ENCODE data around the gene PIAS4. TPM values are rescaled to one million over a fixed set of nuclear protein-coding genes. Genes with fewer than 3 reads are reported as not detected.
A peak's percentile ranks its signal among the peaks of the same experiment; 100 is the strongest.

Gene PIAS4
- total and polyA plus RNA-seq, 5 donors from 2014 or later: 4.1 to 25.4 (median 4.6) TPM

DNA sequence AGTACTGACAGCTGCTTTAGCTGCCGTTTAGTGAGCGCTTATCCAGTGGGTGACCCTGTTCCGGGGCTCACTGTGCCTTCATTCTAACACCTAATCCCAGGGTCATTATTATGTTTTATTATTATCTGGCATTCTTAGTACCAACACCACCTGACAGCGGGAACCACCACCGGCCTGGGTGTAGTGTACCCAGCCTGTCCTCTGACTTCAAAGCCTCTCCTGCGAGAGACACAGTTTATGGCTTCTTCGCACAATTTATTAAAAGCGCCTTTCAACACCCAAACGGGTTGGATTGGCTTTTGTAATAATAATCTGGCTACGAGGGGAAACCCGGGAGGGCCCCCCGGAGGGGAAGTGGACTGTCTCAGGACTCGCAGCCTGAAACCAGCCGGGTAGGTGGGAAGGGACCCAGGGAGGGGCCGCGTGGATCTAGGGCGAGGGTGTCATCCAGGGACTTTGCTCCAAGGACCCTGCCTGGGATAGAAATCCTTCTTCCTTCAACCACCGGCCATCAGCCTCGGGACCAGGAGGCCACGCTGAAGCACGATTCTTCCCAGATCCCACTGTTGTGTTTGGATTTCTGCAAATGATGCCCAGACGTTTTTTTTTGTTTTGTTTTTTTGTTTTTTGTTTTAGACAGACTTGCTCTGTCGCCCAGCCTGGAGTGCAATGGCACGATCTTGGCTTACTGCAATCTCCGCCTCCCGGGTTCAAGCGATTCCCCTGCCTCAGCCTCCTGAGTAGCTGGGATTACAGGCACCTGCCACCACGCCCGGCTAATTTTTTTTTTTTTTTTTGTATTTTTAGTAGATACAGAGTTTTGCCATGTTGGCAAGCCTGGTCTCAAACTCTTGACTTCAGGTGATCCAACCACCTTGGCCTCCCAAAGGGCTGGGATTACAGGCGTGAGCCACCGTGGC lies 60.8 kb downstream of the PIAS4 start:
- H3K36me3 ChIP-seq (ENCODE audit: control insufficient read depth, insufficient read depth, low read length): peaks cover 4% of the 10 kb centered on the region
- DNase-seq (peak in 2 of 3 donors; percentile 31 to 44), ATAC-seq (ENCODE audit: low read depth in 2 of 2) (no peak)
- H3K27ac Mint-ChIP-seq: peak overlapping the region; percentile 94 to 96 (median 95)
- H3K4me3 ChIP-seq (ENCODE audit: low read depth, low read length): peak overlapping the region; percentile 62
- no peaks in the 10 kb centered on the region for H3K36me3 Mint-ChIP-seq
- H3K4me1 Mint-ChIP-seq: peaks cover 11 to 32% (median 13%) of the 10 kb centered on the region in 4 donors
- peaks cover 0 to 3% (median 0%) of the 10 kb centered on the region in 7 donors for H3K9me3 Mint-ChIP-seq
- H3K4me1 ChIP-seq (ENCODE audit: control insufficient read depth, insufficient read depth, low read length, poor library complexity, severe bottlenecking): peaks cover 44% of the 10 kb centered on the region
- H3K27me3 ChIP-seq (ENCODE audit: control insufficient read depth, insufficient read depth, low read length): no peaks in the 10 kb centered on the region
- peak overlapping the region; percentile 90 for H3K27ac ChIP-seq (ENCODE audit: insufficient read depth, low read length, poor library complexity, severe bottlenecking)
- no peaks in the 10 kb centered on the region for H3K9me3 ChIP-seq (ENCODE audit: control insufficient read depth in 2 of 2, low read length in 2 of 2)
- H3K27me3 Mint-ChIP-seq: no peaks in the 10 kb centered on the region
- peak overlapping the region; percentile 82 to 100 (median 90) for H3K4me3 Mint-ChIP-seq

GRCh38 chr19:4069331-4069959 lies 61.9 kb downstream of the PIAS4 start:
- Mint-ChIP-seq H3K9me3 (peaks cover 0 to 3% (median 0%) of the 10 kb centered on the region in 7 donors), H3K27me3 (no peaks in the 10 kb centered on the region), H3K27ac (peak overlapping the region; percentile 86 to 95 (median 94)), H3K4me1 (peaks cover 11 to 28% (median 12%) of the 10 kb centered on the region in 4 donors), H3K4me3 (peak overlapping the region; percentile 82 to 100 (median 90)), H3K36me3 (no peaks in the 10 kb centered on the region)
- no peaks in the 10 kb centered on the region for H3K36me3 ChIP-seq (ENCODE audit: control insufficient read depth, insufficient read depth, low read length)
- H3K4me3 ChIP-seq (ENCODE audit: low read depth, low read length): peak overlapping the region; percentile 65
- H3K9me3 ChIP-seq (ENCODE audit: control insufficient read depth in 2 of 2, low read length in 2 of 2): no peaks in the 10 kb centered on the region
- DNase-seq: peak; percentile 44 to 91 (median 53)
- peak overlapping the region; percentile 90 for H3K27ac ChIP-seq (ENCODE audit: insufficient read depth, low read length, poor library complexity, severe bottlenecking)
- no peak for ATAC-seq (ENCODE audit: low read depth in 2 of 2)
- H3K4me1 ChIP-seq (ENCODE audit: control insufficient read depth, insufficient read depth, low read length, poor library complexity, severe bottlenecking): peaks cover 32% of the 10 kb centered on the region
- H3K27me3 ChIP-seq (ENCODE audit: control insufficient read depth, insufficient read depth, low read length): no peaks in the 10 kb centered on the region

DNA sequence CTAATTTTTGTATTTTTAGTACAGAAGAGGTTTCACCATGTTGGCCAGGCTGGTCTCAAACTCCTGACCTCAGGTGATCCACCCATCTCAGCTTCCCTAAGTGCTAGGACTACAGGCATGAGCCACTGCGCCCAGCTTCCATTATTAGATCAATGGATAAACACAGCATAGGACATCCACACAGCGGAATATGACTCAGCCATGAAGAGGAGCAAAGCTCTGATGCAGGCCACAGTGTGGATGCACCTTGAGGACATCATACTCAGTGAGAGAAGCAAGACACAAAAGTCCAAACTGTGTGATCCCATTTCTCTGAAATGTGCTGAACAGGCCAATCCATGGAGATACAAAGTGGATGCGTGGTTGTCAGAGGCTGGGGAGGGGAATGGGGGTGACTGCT lies 64.1 kb downstream of the PIAS4 start:
- no peak overlapping the region for H3K4me3 Mint-ChIP-seq
- Histone ChIP-seq H3K4me3 (ENCODE audit: low read depth, low read length) (no peak overlapping the region), H3K4me1 (ENCODE audit: control insufficient read depth, insufficient read depth, low read length, poor library complexity, severe bottlenecking) (peaks cover 28% of the 10 kb centered on the region), H3K36me3 (ENCODE audit: control insufficient read depth, insufficient read depth, low read length) (no peaks in the 10 kb centered on the region), H3K9me3 (ENCODE audit: control insufficient read depth in 2 of 2, low read length in 2 of 2) (no peaks in the 10 kb centered on the region), H3K27ac (ENCODE audit: insufficient read depth, low read length, poor library complexity, severe bottlenecking) (no peak overlapping the region), H3K27me3 (ENCODE audit: control insufficient read depth, insufficient read depth, low read length) (no peaks in the 10 kb centered on the region)
- H3K4me1 Mint-ChIP-seq: peaks cover 11 to 35% (median 14%) of the 10 kb centered on the region in 4 donors
- ATAC-seq (ENCODE audit: low read depth in 2 of 2) (no peak), DNase-seq (no peak)
- no peaks in the 10 kb centered on the region for H3K36me3 Mint-ChIP-seq
- H3K9me3 Mint-ChIP-seq: peaks cover 0 to 3% (median 0%) of the 10 kb centered on the region in 7 donors
- H3K27me3 Mint-ChIP-seq: no peaks in the 10 kb centered on the region
- H3K27ac Mint-ChIP-seq: no peak overlapping the region

DNA sequence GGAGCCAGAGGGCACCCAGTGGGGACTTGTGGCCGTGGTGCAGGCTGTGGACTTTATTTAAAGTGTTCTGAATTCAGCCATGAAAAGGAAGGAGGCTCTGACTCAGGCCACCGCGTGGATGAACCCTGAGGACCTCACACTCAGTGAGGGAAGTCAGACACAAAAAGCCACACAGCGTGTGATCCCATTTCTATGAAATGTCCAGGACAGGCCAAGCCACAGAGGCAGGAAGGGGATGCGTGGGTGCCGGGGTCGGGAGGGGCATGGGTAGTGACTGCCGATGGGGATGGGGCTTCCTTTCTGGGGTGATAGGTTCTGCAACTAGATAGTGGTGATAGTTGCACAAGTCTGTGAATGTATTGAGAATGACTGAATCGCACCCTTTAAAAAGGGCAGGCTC lies 67.8 kb downstream of the PIAS4 start:
- peak overlapping the region; percentile 52 to 70 (median 60) for H3K4me3 Mint-ChIP-seq
- no peak for DNase-seq

DNA sequence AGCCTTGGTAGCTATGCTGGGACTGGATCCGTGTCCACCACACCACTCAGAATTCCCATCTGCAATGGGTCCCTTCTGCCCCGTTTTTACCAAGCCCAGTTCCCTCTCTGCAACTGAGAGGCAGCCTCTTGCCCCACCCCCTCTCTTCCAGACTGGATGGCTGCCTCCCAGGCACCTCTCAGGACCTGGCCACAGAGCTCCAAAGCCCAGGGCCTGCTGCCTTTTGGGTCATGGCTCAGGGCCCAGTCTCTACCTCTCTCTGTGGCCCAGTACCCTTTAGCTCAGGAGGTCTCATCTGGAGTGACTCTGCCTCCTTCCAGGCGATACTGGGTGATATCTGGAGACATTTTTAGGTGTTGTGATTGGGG lies 69.5 kb downstream of the PIAS4 start:
- H3K4me3 ChIP-seq (ENCODE audit: low read depth, low read length): no peak overlapping the region
- H3K4me1 ChIP-seq (ENCODE audit: control insufficient read depth, insufficient read depth, low read length, poor library complexity, severe bottlenecking): peaks cover 19% of the 10 kb centered on the region
- peak overlapping the region in 3 of 4 donors; percentile 56 to 91 (median 88) for H3K4me3 Mint-ChIP-seq
- H3K36me3 ChIP-seq (ENCODE audit: control insufficient read depth, insufficient read depth, low read length): no peaks in the 10 kb centered on the region
- DNase-seq (no peak), ATAC-seq (ENCODE audit: low read depth in 2 of 2) (no peak)
- no peaks in the 10 kb centered on the region for H3K9me3 ChIP-seq (ENCODE audit: control insufficient read depth in 2 of 2, low read length in 2 of 2)
- no peaks in the 10 kb centered on the region for H3K27me3 ChIP-seq (ENCODE audit: control insufficient read depth, insufficient read depth, low read length)
- H3K27ac ChIP-seq (ENCODE audit: insufficient read depth, low read length, poor library complexity, severe bottlenecking): no peak overlapping the region
- peak overlapping the region; percentile 23 to 83 (median 74) for H3K27ac Mint-ChIP-seq
- peaks cover 0 to 1% (median 0%) of the 10 kb centered on the region in 7 donors for H3K9me3 Mint-ChIP-seq
- H3K27me3 Mint-ChIP-seq: no peaks in the 10 kb centered on the region
- H3K4me1 Mint-ChIP-seq: peaks cover 0 to 30% (median 2%) of the 10 kb centered on the region in 4 donors
- H3K36me3 Mint-ChIP-seq: no peaks in the 10 kb centered on the region

More for the DNA sequence above, 67.8 kb downstream of the PIAS4 start:
- no peak for ATAC-seq (ENCODE audit: low read depth in 2 of 2)
- no peaks in the 10 kb centered on the region for H3K27me3 Mint-ChIP-seq
- no peaks in the 10 kb centered on the region for H3K9me3 ChIP-seq (ENCODE audit: control insufficient read depth in 2 of 2, low read length in 2 of 2)
- peaks cover 0 to 1% (median 0%) of the 10 kb centered on the region in 7 donors for H3K9me3 Mint-ChIP-seq
- H3K36me3 Mint-ChIP-seq: no peaks in the 10 kb centered on the region
- H3K36me3 ChIP-seq (ENCODE audit: control insufficient read depth, insufficient read depth, low read length): no peaks in the 10 kb centered on the region
- H3K27ac Mint-ChIP-seq: peak overlapping the region in 2 of 3 donors; percentile 69 to 91
- peaks cover 19% of the 10 kb centered on the region for H3K4me1 ChIP-seq (ENCODE audit: control insufficient read depth, insufficient read depth, low read length, poor library complexity, severe bottlenecking)
- peaks cover 0 to 32% (median 2%) of the 10 kb centered on the region in 4 donors for H3K4me1 Mint-ChIP-seq
- H3K27ac ChIP-seq (ENCODE audit: insufficient read depth, low read length, poor library complexity, severe bottlenecking): no peak overlapping the region
- H3K4me3 ChIP-seq (ENCODE audit: low read depth, low read length): no peak overlapping the region
- H3K27me3 ChIP-seq (ENCODE audit: control insufficient read depth, insufficient read depth, low read length): no peaks in the 10 kb centered on the region

DNA sequence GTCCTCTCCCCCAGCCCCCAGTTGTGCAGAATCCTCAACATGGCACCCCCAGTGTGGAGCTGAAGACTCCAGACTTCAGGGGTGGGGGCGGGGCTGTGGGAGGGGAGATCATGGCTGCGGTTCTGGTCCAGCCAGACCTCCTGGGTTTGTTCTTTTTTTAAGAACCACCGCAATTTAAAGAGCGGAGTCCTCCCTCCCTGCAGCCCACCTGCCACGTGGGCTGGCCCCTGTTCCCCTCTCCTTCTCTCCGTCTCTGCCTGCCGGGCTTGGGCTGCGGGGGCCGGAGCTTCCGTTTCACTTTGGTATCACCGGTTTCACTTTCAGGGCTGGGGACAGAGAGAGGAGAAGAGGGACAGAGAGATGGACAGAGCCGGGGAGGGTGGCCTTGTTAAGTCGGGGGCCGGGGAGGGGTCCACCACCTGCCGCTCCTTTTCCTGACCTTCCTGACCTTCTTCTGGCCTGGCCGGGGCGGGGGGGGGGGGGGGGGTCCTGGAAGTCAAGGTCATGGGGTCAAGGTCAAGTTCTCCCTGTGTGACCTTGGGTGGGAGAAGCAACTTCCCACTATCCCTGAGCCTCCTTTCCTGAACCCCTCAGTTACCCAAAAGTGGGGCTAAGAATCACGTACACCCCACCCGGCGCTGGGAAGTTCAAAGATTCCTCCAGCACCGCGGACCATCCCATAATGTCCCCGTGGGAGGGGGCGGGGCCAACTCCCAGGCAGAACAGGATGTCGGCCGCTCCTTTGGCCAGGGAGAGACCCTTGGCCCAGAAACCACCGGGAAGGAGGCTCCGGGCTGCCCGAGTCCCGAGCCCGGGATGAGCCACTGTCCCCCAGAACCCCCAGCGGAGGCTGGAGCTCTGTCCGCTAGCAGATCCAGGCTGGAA lies 70.5 kb downstream of the PIAS4 start:
- H3K4me3 ChIP-seq (ENCODE audit: low read depth, low read length): peak overlapping the region; percentile 62
- H3K9me3 ChIP-seq (ENCODE audit: control insufficient read depth in 2 of 2, low read length in 2 of 2): no peaks in the 10 kb centered on the region
- peak; percentile 55 to 63 for ATAC-seq (ENCODE audit: low read depth in 2 of 2)
- no peaks in the 10 kb centered on the region for H3K36me3 ChIP-seq (ENCODE audit: control insufficient read depth, insufficient read depth, low read length)
- no peaks in the 10 kb centered on the region for H3K27me3 ChIP-seq (ENCODE audit: control insufficient read depth, insufficient read depth, low read length)
- Mint-ChIP-seq H3K27me3 (no peaks in the 10 kb centered on the region), H3K4me1 (peaks cover 0 to 36% (median 2%) of the 10 kb centered on the region in 4 donors), H3K36me3 (no peaks in the 10 kb centered on the region), H3K27ac (peak overlapping the region in 2 of 3 donors; percentile 92 to 94), H3K4me3 (peak overlapping the region; percentile 56 to 91 (median 85)), H3K9me3 (no peaks in the 10 kb centered on the region)
- peak in 2 of 3 donors; percentile 44 to 63 for DNase-seq
- peaks cover 19% of the 10 kb centered on the region for H3K4me1 ChIP-seq (ENCODE audit: control insufficient read depth, insufficient read depth, low read length, poor library complexity, severe bottlenecking)
- peak overlapping the region; percentile 61 for H3K27ac ChIP-seq (ENCODE audit: insufficient read depth, low read length, poor library complexity, severe bottlenecking)

DNA sequence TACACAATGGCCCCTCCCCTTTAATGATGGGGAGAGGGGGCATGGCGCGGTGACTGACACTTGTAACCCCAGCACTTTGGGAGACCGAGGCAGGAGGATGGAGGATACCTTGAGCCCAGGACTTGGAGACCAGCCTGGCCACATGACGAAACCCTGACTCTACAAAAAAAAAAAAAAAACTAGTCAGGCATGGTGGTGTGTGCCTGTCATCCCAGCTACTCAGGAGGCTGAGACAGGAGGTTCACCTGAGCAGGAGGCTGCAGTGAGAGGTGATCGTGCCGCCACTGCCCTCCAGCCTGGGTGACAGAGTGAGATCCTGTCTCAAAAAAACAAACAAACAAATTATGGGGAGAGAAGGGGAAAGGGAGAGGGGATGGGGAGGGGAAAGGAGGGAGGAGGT lies 72.9 kb downstream of the PIAS4 start:
- Mint-ChIP-seq H3K4me3 (no peak overlapping the region), H3K4me1 (peaks cover 0 to 42% (median 2%) of the 10 kb centered on the region in 4 donors), H3K36me3 (no peaks in the 10 kb centered on the region), H3K27ac (peak overlapping the region in 1 of 3 donors; percentile 31), H3K27me3 (no peaks in the 10 kb centered on the region), H3K9me3 (no peaks in the 10 kb centered on the region)
- no peak for ATAC-seq (ENCODE audit: low read depth in 2 of 2)
- no peaks in the 10 kb centered on the region for H3K9me3 ChIP-seq (ENCODE audit: control insufficient read depth in 2 of 2, low read length in 2 of 2)
- peaks cover 33% of the 10 kb centered on the region for H3K4me1 ChIP-seq (ENCODE audit: control insufficient read depth, insufficient read depth, low read length, poor library complexity, severe bottlenecking)
- no peaks in the 10 kb centered on the region for H3K36me3 ChIP-seq (ENCODE audit: control insufficient read depth, insufficient read depth, low read length)
- no peaks in the 10 kb centered on the region for H3K27me3 ChIP-seq (ENCODE audit: control insufficient read depth, insufficient read depth, low read length)
- H3K4me3 ChIP-seq (ENCODE audit: low read depth, low read length): no peak overlapping the region
- DNase-seq: no peak
- H3K27ac ChIP-seq (ENCODE audit: insufficient read depth, low read length, poor library complexity, severe bottlenecking): no peak overlapping the region

Measured in CD4-positive, CD25-positive, alpha-beta regulatory T cell (primary cell).